Islet of Langerhans (tissue), 1 donor: Measurements from ENCODE around the gene STN1.
"Not testable (repeated sequence)": the region's sequence is repeated elsewhere in the genome, so short reads cannot be mapped to it uniquely, and the experiment has no call there.

ENCODE experiments used
- FAIRE-seq: peaks from one replicate; lab custom pipeline; 2011; peaks lifted over from hg19 to GRCh38; lab: Jason Lieb, UNC

Gene STN1

GRCh38 chr10:103859161-103860086 lies 58.6 kb downstream of the STN1 start:
- FAIRE-seq = peak; percentile 92

GRCh38 chr10:103858360-103858759 lies 59.6 kb downstream of the STN1 start:
- FAIRE-seq = no peak

- FAIRE-seq = no peak
Observed at GRCh38 chr10:103856797-103857170, 61.2 kb downstream of the STN1 start.

- no peak for FAIRE-seq
Observed at GRCh38 chr10:103855852-103856796, 61.9 kb downstream of the STN1 start.

- FAIRE-seq = no peak
Observed at GRCh38 chr10:103855424-103855823, 62.6 kb downstream of the STN1 start, which contains the start of gene SH3PXD2A. Gene SH3PXD2A (minus strand): TSS chr10:103855576. CDS start chr10:103855266, 310 bp downstream.

- FAIRE-seq = no peak
Observed at GRCh38 chr10:103854686-103855391, 63.1 kb downstream of the STN1 start.

GRCh38 chr10:103854265-103854685 lies 63.7 kb downstream of the STN1 start:
- no peak for FAIRE-seq

GRCh38 chr10:103853428-103854264 lies 64.3 kb downstream of the STN1 start:
- no peak for FAIRE-seq

- FAIRE-seq = no peak
Observed at GRCh38 chr10:103852856-103853255, 65.1 kb downstream of the STN1 start.

GRCh38 chr10:103852189-103852711 lies 65.7 kb downstream of the STN1 start:
- no peak for FAIRE-seq

- FAIRE-seq = no peak
Observed at GRCh38 chr10:103851261-103851660, 66.7 kb downstream of the STN1 start.

- no peak for FAIRE-seq
Observed at GRCh38 chr10:103850572-103850895, 67.5 kb downstream of the STN1 start.

- peak; percentile 65 for FAIRE-seq
Observed at GRCh38 chr10:103849880-103850571, 68.0 kb downstream of the STN1 start.

GRCh38 chr10:103849212-103849877 lies 68.6 kb downstream of the STN1 start:
- FAIRE-seq = no peak

- no peak for FAIRE-seq
Observed at GRCh38 chr10:103847909-103848468, 70.0 kb downstream of the STN1 start.

- FAIRE-seq = no peak
Observed at GRCh38 chr10:103847346-103847745, 70.6 kb downstream of the STN1 start.

- peak; percentile 96 for FAIRE-seq
Observed at GRCh38 chr10:103845972-103846371, 72.0 kb downstream of the STN1 start.

- not testable (repeated sequence) for FAIRE-seq
Observed at GRCh38 chr10:103845346-103845745, 72.6 kb downstream of the STN1 start.

GRCh38 chr10:103843854-103844570 lies 74.0 kb downstream of the STN1 start:
- FAIRE-seq = no peak
